Gastrocnemius medialis (tissue), 4 donors: ENCODE data around the gene MYH9.

Experiments used
- CTCF ChIP-seq, 5 experiments: fragments of 450-650 bp in 3 of 5; fragments of 200-600 bp in 2 of 5; sonication (generic) in 2 of 5; IDR thresholded peaks in 4 of 5; conservative IDR thresholded peaks in 1 of 5; 1 replicate in 4 of 5; 2 replicates in 1 of 5; pipeline ENCODE4 v1.5.1; 2016 to 2019; ENCODE audit warnings: antibody characterized with exemption in 5 of 5, mild to moderate bottlenecking in 3 of 5, moderate library complexity in 3 of 5
- POLR2A ChIP-seq, 2 donors: fragments of 450-650 bp; IDR thresholded peaks; one replicate each; pipeline ENCODE4 v1.6.1; 2017; ENCODE audit warnings: antibody characterized with exemption in 2 of 2, mild to moderate bottlenecking in 2 of 2, moderate library complexity in 2 of 2

- TF ChIP-seq POLR2A (IDR thresholded peaks at IDR 0.05), result no peak
- TF ChIP-seq CTCF (IDR thresholded peaks at IDR 0.05 in 4 of 5, conservative IDR thresholded peaks at IDR 0.05 in 1 of 5), result no peak
These were observed 149.2 kb downstream of the MYH9 start for GRCh38 chr22:36238373-36239149.
